Measurements from ENCODE around the gene RAB3A.

The RAB3A gene

DNA sequence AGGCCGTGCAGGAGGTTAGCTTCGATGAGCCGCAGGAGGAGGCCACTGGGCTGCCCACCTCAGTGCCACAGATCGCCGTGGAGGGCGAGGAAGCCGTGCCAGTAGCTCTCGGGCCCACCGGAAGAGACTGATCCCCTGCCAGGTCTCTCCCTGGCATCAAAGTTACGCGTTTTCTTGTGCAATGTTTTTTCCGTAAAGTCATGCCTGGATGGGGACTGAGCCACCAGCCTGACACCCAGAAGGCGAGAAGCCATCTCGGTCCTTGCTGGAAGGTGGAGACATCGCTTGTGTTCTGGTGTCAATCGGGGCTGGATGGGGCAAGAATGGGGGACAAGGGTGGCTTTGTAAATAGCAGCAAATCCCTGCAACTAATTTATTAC lies 54.3 kb downstream of the RAB3A start:
- TF ChIP-seq, protein P1, sequence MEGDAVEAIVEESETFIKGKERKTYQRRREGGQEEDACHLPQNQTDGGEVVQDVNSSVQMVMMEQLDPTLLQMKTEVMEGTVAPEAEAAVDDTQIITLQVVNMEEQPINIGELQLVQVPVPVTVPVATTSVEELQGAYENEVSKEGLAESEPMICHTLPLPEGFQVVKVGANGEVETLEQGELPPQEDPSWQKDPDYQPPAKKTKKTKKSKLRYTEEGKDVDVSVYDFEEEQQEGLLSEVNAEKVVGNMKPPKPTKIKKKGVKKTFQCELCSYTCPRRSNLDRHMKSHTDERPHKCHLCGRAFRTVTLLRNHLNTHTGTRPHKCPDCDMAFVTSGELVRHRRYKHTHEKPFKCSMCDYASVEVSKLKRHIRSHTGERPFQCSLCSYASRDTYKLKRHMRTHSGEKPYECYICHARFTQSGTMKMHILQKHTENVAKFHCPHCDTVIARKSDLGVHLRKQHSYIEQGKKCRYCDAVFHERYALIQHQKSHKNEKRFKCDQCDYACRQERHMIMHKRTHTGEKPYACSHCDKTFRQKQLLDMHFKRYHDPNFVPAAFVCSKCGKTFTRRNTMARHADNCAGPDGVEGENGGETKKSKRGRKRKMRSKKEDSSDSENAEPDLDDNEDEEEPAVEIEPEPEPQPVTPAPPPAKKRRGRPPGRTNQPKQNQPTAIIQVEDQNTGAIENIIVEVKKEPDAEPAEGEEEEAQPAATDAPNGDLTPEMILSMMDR (conservative IDR thresholded peaks at IDR 0.05; ENCODE audit: low read depth, low read length), result no peak
- DNase-seq (ENCODE audit: low read depth), result no peak
- no peak overlapping the region for H3K4me3 ChIP-seq (ENCODE audit: low read depth, low read length)

DNA sequence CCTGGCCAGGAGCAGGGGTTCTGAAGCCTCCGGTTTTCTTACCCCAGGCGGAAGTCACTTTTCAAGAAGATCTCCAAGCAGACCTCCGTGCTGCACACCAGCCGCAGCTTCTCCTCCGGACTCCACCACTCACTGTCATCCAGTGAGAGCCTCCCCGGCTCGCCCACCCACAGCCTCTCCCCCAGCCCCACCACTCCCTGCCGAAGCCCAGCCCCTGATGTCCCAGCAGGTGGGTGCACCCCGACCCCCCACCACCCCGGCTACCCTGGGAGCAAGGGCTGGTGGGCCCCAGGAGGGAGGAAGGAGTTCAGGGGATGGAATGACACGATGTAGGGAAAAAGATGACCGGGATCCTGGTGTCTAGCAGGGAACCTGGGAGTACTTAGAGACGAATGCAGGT lies 56.4 kb downstream of the RAB3A start:
- no peak overlapping the region for H3K4me3 ChIP-seq (ENCODE audit: low read depth, low read length)
- DNase-seq (ENCODE audit: low read depth), result no peak
- TF ChIP-seq, protein P1 (conservative IDR thresholded peaks at IDR 0.05; ENCODE audit: low read depth, low read length), result no peak
